Panc1 (cell line): ENCODE measurements around the gene FPGS. TPM values are rescaled to one million over a fixed set of nuclear protein-coding genes. Genes with fewer than 3 reads are reported as not detected.

ENCODE experiments used
- ATAC-seq: fragments of 200-7000 bp; cut with Tn5 transposase; 2 replicates; pipeline ENCODE4 v1.9.1; 2020; ENCODE audit warnings: mild to moderate bottlenecking, moderate library complexity
- BruUV-seq: library from RNA; stranded (reverse); fragments of 400-500 nt; replicated peaks from 2 replicates; lab custom pipeline; 2021; lab: Mats Ljungman, UMichigan
- CTCF ChIA-PET: fragments of 300-600 bp; sonication (Branson Sonifier 250); formaldehyde crosslinking; loops from one replicate; lab custom pipeline; 2022; ENCODE audit warnings: antibody characterized with exemption; lab: Charles Lee
- POLR2A ChIA-PET: fragments of 300-600 bp; sonication (Branson Sonifier 250); formaldehyde crosslinking; loops from one replicate; lab custom pipeline; 2022; ENCODE audit warnings: antibody characterized with exemption; lab: Charles Lee
- DNase-seq: peaks from one replicate; pipeline ENCODE4 v3.0.0-alpha.2; 2010; ENCODE audit warnings: low read depth, low spot score
- H3K27ac ChIP-seq: 2 replicates; pipeline ENCODE4 v1.5.1; 2011; ENCODE audit warnings: mild to moderate bottlenecking, low read length, inconsistent platforms
- H3K27me3 ChIP-seq: fragments of 200-500 bp; sonication (Bioruptor generic); 2 replicates; pipeline ENCODE4 v1.6.0; 2014; ENCODE audit warnings: low read length, inconsistent platforms; ENCODE audit not compliant: control insufficient read depth, insufficient read depth
- H3K36me3 ChIP-seq: fragments of 200-500 bp; sonication (Bioruptor generic); 2 replicates; pipeline ENCODE4 v1.5.1; 2014; ENCODE audit warnings: inconsistent platforms, mild to moderate bottlenecking, low read length, moderate library complexity; ENCODE audit not compliant: control insufficient read depth, insufficient read depth
- H3K4me1 ChIP-seq: 2 replicates; pipeline ENCODE4 v1.5.1; 2011; ENCODE audit warnings: inconsistent platforms, mild to moderate bottlenecking, low read length, moderate library complexity; ENCODE audit not compliant: control insufficient read depth, insufficient read depth
- H3K4me3 ChIP-seq, 2 experiments: 2 replicates each; pipeline ENCODE4 v1.5.1; 2011 to 2012; ENCODE audit warnings: low read depth in 2 of 2, low read length in 2 of 2, mild to moderate bottlenecking in 2 of 2, inconsistent platforms in 1 of 2, moderate library complexity in 1 of 2
- H3K9me3 ChIP-seq: fragments of 200-500 bp; sonication (Bioruptor generic); 2 replicates; pipeline ENCODE4 v1.5.1; 2014; ENCODE audit warnings: low read depth, mild to moderate bottlenecking, inconsistent platforms, low read length, moderate library complexity; ENCODE audit not compliant: control insufficient read depth, insufficient read depth
- POLR2AphosphoS5 ChIP-seq: IDR thresholded peaks from 2 replicates; pipeline ENCODE4 v1.6.1; 2012; ENCODE audit warnings: mild to moderate bottlenecking, low read depth, low read length, moderate library complexity
- SIN3A ChIP-seq: IDR thresholded peaks from 2 replicates; pipeline ENCODE4 v1.6.1; 2012; ENCODE audit warnings: low read depth, mild to moderate bottlenecking, low read length, moderate library complexity, borderline replicate concordance; ENCODE audit not compliant: insufficient read depth
- TCF7L2 ChIP-seq: IDR thresholded peaks from 2 replicates; pipeline ENCODE4 v1.6.1; 2011; ENCODE audit warnings: mild to moderate bottlenecking, low read depth, low read length, inconsistent platforms
- in situ Hi-C: cut with HindIII; loops from 2 replicates; pipeline ENCODE4 v1.10.0; 2016; ENCODE audit warnings: low sequenced_read_pairs, low pct_unique_long_range_greater_than_20kb
- intact Hi-C: fragments of 100-400 bp; cut with micrococcal nuclease; formaldehyde crosslinking; loops from one replicate; pipeline ENCODE4 v1.10.0; 2022; ENCODE audit not compliant: unreplicated experiment
- total RNA-seq: library from RNA; stranded (reverse); gene quantifications from one replicate; pipeline ENCODE4 v1.2.1, GENCODE V29; 2021; ENCODE audit not compliant: unreplicated experiment
- TF ChIP-seq, protein P1 (sequence below), 2 experiments: IDR thresholded peaks; 2 replicates each; pipeline ENCODE4 v1.6.1; 2011 to 2012; ENCODE audit warnings: low read depth in 2 of 2, control low read depth in 1 of 2, low read length in 1 of 2, mild to moderate bottlenecking in 1 of 2, moderate library complexity in 1 of 2; ENCODE audit not compliant: insufficient read depth in 1 of 2
- TF ChIP-seq, protein P2 (sequence below): fragments of 450-650 bp; IDR thresholded peaks from 2 replicates; pipeline ENCODE4 v1.5.1; 2017; ENCODE audit warnings: mild to moderate bottlenecking

FPGS gene
- total RNA-seq, 1 experiment from 2014 or later: 56.5 TPM

DNA sequence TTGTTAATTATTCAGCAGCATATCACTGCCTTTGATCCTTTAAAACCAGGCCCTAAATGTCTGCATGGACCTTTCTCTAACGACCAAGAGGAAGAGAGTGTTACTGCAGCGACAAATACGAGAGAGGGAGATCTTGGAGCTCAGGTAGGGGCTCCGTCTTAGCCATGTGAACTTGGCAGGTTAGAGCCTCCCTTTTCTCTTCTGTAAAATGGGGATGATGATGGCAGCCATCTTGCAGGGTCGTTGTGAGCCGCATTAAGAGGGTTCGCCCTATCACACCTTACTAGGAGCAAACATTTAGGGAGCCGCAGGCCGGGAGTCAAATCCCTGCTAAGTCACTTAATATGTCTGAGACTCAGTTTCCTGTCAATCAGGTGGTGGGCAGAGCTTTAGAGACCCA is 50.1 kb downstream of the FPGS start:
- POLR2A ChIA-PET: no interaction called here
- no peak overlapping the region for H3K4me3 ChIP-seq

DNA sequence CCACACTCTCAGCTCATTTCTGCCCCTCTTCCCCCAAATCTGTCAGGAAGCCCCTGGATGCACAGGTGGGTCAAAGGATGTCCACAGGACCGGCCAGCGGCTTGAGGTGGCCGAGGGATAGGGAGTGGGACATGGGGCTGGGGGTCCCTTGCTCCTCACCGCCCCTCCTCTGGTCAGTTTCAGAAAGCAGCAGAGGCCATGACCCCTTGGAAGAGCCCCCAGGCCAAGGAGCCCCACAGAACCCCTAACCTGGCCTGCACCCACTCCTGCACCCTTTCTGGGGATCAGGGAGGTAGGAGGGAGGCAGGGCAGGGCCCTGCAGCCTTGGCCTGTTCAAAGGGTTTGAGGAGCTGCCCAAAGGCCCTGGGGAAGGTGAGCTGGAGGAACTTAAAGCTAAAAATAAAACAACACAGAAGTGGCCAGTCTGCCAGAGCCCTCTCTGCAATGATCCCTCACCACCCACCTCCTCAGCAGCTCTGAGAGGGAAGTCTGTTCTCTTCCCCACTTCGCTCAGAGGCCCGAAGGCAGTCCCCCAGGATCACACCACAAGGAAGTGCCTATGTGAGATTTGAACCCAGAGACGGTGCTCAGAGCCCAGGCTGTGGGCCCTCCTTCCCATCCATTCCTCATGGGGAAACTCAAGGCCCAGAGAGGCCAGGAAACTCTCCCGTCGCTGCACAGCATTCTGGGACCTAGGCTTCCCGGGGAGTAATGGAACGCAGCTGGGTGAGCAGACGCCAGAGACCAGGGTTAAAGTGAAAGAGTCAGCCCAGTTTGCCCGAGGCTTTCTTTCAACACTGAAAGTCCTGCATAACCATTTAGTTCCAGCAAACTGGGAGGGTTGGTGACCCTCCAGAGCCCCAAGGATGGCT is 50.9 kb downstream of the FPGS start:
- intact Hi-C loops: no loop called here
- in situ Hi-C loops: no loop called here
- no TSS peak for BruUV-seq
- TF ChIP-seq POLR2AphosphoS5: no peak
- H3K27ac ChIP-seq: peak overlapping the region; percentile 68
- ATAC-seq (peak; percentile 49), DNase-seq (no peak)
- CTCF ChIA-PET: no interaction called here
- 0 out of 2 replicates have a peak, but pooled peaks cover 6% of the 10 kb centered on the region for H3K9me3 ChIP-seq
- no peaks in the 10 kb centered on the region for H3K27me3 ChIP-seq
- peak overlapping the region; percentile 45 to 56 for H3K4me3 ChIP-seq
- peaks cover 5% of the 10 kb centered on the region; the same call in 1 of the 2 replicates for H3K4me1 ChIP-seq
- POLR2A ChIA-PET: no interaction called here
- no peaks in the 10 kb centered on the region for H3K36me3 ChIP-seq

More for the DNA sequence above, 50.1 kb downstream of the FPGS start:
- peaks cover 5% of the 10 kb centered on the region; the same call in 1 of the 2 replicates for H3K4me1 ChIP-seq
- H3K27ac ChIP-seq: no peak overlapping the region
- BruUV-seq: no TSS peak
- 0 out of 2 replicates have a peak, but pooled peaks cover 6% of the 10 kb centered on the region for H3K9me3 ChIP-seq
- in situ Hi-C loops (no loop called here), intact Hi-C loops (no loop called here)
- CTCF ChIA-PET: no interaction called here
- TF ChIP-seq POLR2AphosphoS5 (no peak), SIN3A (no peak), TCF7L2 (no peak)
- TF ChIP-seq, protein P1, sequence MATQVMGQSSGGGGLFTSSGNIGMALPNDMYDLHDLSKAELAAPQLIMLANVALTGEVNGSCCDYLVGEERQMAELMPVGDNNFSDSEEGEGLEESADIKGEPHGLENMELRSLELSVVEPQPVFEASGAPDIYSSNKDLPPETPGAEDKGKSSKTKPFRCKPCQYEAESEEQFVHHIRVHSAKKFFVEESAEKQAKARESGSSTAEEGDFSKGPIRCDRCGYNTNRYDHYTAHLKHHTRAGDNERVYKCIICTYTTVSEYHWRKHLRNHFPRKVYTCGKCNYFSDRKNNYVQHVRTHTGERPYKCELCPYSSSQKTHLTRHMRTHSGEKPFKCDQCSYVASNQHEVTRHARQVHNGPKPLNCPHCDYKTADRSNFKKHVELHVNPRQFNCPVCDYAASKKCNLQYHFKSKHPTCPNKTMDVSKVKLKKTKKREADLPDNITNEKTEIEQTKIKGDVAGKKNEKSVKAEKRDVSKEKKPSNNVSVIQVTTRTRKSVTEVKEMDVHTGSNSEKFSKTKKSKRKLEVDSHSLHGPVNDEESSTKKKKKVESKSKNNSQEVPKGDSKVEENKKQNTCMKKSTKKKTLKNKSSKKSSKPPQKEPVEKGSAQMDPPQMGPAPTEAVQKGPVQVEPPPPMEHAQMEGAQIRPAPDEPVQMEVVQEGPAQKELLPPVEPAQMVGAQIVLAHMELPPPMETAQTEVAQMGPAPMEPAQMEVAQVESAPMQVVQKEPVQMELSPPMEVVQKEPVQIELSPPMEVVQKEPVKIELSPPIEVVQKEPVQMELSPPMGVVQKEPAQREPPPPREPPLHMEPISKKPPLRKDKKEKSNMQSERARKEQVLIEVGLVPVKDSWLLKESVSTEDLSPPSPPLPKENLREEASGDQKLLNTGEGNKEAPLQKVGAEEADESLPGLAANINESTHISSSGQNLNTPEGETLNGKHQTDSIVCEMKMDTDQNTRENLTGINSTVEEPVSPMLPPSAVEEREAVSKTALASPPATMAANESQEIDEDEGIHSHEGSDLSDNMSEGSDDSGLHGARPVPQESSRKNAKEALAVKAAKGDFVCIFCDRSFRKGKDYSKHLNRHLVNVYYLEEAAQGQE (IDR thresholded peaks at IDR 0.05; ENCODE audit: insufficient read depth in 1 of 2, low read depth in 2 of 2, low read length in 1 of 2): no peak
- TF ChIP-seq, protein P2, sequence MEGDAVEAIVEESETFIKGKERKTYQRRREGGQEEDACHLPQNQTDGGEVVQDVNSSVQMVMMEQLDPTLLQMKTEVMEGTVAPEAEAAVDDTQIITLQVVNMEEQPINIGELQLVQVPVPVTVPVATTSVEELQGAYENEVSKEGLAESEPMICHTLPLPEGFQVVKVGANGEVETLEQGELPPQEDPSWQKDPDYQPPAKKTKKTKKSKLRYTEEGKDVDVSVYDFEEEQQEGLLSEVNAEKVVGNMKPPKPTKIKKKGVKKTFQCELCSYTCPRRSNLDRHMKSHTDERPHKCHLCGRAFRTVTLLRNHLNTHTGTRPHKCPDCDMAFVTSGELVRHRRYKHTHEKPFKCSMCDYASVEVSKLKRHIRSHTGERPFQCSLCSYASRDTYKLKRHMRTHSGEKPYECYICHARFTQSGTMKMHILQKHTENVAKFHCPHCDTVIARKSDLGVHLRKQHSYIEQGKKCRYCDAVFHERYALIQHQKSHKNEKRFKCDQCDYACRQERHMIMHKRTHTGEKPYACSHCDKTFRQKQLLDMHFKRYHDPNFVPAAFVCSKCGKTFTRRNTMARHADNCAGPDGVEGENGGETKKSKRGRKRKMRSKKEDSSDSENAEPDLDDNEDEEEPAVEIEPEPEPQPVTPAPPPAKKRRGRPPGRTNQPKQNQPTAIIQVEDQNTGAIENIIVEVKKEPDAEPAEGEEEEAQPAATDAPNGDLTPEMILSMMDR: no peak
- no peaks in the 10 kb centered on the region for H3K36me3 ChIP-seq
- ATAC-seq (no peak), DNase-seq (no peak)
- no peaks in the 10 kb centered on the region for H3K27me3 ChIP-seq
